ENCODE measurements around the gene KCNG3. TPM values are rescaled to one million over a fixed set of nuclear protein-coding genes. Genes with fewer than 3 reads are reported as not detected.

Gene KCNG3, protein sequence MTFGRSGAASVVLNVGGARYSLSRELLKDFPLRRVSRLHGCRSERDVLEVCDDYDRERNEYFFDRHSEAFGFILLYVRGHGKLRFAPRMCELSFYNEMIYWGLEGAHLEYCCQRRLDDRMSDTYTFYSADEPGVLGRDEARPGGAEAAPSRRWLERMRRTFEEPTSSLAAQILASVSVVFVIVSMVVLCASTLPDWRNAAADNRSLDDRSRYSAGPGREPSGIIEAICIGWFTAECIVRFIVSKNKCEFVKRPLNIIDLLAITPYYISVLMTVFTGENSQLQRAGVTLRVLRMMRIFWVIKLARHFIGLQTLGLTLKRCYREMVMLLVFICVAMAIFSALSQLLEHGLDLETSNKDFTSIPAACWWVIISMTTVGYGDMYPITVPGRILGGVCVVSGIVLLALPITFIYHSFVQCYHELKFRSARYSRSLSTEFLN
- 0.59 to 0.86 TPM (median 0.70 TPM) in 5 replicates for total RNA-seq (2022; extraction: Qiagen RNA extraction)

DNA sequence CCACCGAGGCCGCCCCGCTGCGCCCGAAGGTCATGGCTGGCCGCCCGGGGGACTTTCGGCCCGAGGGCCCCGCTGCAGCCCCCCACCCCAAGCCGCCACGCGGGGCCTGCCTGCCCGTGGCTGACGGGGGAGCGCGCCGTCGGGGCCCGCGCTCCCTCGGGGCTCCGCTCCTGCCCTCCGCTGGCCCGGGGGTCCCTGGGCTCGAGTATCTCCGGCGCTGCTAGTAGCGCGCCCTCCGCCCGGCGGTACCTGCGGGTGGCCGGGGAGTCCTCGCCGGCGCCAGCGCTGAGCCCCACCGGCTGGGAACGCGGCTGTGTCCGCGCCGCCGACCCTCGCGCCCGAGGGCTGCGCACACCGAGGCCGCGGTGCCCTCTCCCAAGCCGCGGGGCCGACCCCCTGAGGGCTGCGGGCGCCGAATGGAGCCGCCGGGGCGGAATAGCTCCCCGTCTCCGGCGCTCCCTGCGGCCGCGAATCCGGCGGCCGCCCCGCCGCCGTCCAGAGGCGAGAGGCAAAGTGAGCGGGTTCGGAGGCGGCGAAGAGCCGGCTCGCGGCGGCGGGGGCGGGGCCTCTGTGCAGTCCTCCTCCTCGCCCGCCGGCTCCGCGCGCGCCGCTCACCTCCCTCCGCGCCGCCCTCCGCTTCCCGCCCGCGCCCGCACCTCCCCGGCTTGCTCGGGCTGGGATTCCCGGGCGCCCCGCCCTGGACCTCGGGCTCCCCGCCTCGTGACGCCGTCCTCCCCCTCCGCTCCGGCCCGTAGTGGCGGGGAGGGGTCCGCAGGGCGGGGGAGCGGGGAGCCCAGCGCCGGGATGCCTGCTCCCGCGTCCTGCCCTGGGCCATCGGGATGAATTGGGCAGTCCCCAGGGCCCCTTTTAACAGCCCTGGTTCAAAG lies at the start of gene KCNG3:
Gene KCNG3 (minus strand): TSS at position 515 of the 887 bp plus-strand sequence. CDS start 481 bp downstream, at position 34.

Other genes with a start within 250 kb of the KCNG3 start
- 155 to 200 TPM (median 157 TPM) in 5 replicates for gene COX7A2L, start 132.8 kb downstream of the KCNG3 start, total RNA-seq (2022; extraction: Qiagen RNA extraction)
- gene MTA3, start 74.7 kb upstream of the KCNG3 start, total RNA-seq (2022; extraction: Qiagen RNA extraction), result 23.8 to 35.0 TPM (median 30.2 TPM) in 5 replicates